Vagina (tissue), 2 donors: ENCODE results near the gene PANK1. TPM values are rescaled to one million over a fixed set of nuclear protein-coding genes. Genes with fewer than 3 reads are reported as not detected.

Source experiments
- DNase-seq, 2 donors: peaks; one replicate each; pipeline ENCODE4 v3.0.0-alpha.2; 2017; ENCODE audit errors: extremely low spot score in 2 of 2
- H3K27ac ChIP-seq: fragments of 200-600 bp; sonication (generic); one replicate; pipeline ENCODE4 v1.5.1; 2019
- H3K27me3 ChIP-seq: fragments of 200-600 bp; sonication (generic); one replicate; pipeline ENCODE4 v1.5.1; 2019
- H3K36me3 ChIP-seq, 2 donors: fragments of 200-600 bp; sonication (generic); one replicate each; pipeline ENCODE4 v1.5.1; 2017 to 2019
- H3K4me1 ChIP-seq: fragments of 200-600 bp; sonication (generic); one replicate; pipeline ENCODE4 v1.5.1; 2019
- H3K4me3 ChIP-seq, 2 donors: fragments of 200-600 bp; sonication (generic); 1 replicate in 1 of 2; 2 replicates in 1 of 2; pipeline ENCODE4 v1.5.1; 2016 to 2019
- H3K9me3 ChIP-seq: fragments of 200-600 bp; sonication (generic); one replicate; pipeline ENCODE4 v1.5.1; 2019
- POLR2A ChIP-seq, 2 donors: fragments of 450-650 bp; IDR thresholded peaks; one replicate each; pipeline ENCODE4 v1.6.1; 2017; ENCODE audit warnings: antibody characterized with exemption in 2 of 2, mild to moderate bottlenecking in 2 of 2, moderate library complexity in 2 of 2
- POLR2AphosphoS5 ChIP-seq, 2 donors: sonication (generic); formaldehyde crosslinking; IDR thresholded peaks; one replicate each; pipeline ENCODE4 v1.9.0; 2017; ENCODE audit warnings: antibody characterized with exemption in 2 of 2, mild to moderate bottlenecking in 2 of 2, low read depth in 1 of 2; ENCODE audit not compliant: insufficient read depth in 1 of 2
- intact Hi-C: fragments of 100-400 bp; cut with DNase I; formaldehyde crosslinking; loops from one replicate; pipeline ENCODE4 v1.15.1; 2023
- total RNA-seq: library from RNA; depleted of rRNA; stranded (reverse); fragments of >200 nt; gene quantifications from one replicate; pipeline ENCODE4 v1.2.3, GENCODE V29; 2016
- TF ChIP-seq, protein P1 (sequence below), 3 experiments: fragments of 450-650 bp in 2 of 3; fragments of 200-600 bp in 1 of 3; sonication (generic) in 1 of 3; IDR thresholded peaks; one replicate each; pipeline ENCODE4 v1.5.1; 2017 to 2019; ENCODE audit warnings: antibody characterized with exemption in 3 of 3, mild to moderate bottlenecking in 2 of 3, moderate library complexity in 2 of 3

Gene PANK1
- total RNA-seq, 1 donor from 2014 or later, result 10.3 TPM

- H3K4me1 ChIP-seq, result no peaks in the 10 kb centered on the region
- H3K27me3 ChIP-seq, result no peaks in the 10 kb centered on the region
- no peak for TF ChIP-seq POLR2AphosphoS5 (IDR thresholded peaks at IDR 0.05; ENCODE audit: insufficient read depth in 1 of 2, low read depth in 1 of 2)
- no peak for TF ChIP-seq POLR2A (IDR thresholded peaks at IDR 0.05)
- TF ChIP-seq, protein P1, sequence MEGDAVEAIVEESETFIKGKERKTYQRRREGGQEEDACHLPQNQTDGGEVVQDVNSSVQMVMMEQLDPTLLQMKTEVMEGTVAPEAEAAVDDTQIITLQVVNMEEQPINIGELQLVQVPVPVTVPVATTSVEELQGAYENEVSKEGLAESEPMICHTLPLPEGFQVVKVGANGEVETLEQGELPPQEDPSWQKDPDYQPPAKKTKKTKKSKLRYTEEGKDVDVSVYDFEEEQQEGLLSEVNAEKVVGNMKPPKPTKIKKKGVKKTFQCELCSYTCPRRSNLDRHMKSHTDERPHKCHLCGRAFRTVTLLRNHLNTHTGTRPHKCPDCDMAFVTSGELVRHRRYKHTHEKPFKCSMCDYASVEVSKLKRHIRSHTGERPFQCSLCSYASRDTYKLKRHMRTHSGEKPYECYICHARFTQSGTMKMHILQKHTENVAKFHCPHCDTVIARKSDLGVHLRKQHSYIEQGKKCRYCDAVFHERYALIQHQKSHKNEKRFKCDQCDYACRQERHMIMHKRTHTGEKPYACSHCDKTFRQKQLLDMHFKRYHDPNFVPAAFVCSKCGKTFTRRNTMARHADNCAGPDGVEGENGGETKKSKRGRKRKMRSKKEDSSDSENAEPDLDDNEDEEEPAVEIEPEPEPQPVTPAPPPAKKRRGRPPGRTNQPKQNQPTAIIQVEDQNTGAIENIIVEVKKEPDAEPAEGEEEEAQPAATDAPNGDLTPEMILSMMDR (IDR thresholded peaks at IDR 0.05), result no peak
- no peaks in the 10 kb centered on the region for H3K36me3 ChIP-seq
- no peak for DNase-seq
- no peak overlapping the region for H3K27ac ChIP-seq
- no peak overlapping the region for H3K4me3 ChIP-seq
- intact Hi-C loops, result no loop called here
- peaks cover 2% of the 10 kb centered on the region for H3K9me3 ChIP-seq
These were observed 8.4 kb upstream of the PANK1 start for GRCh38 chr10:89653410-89653869.

DNA sequence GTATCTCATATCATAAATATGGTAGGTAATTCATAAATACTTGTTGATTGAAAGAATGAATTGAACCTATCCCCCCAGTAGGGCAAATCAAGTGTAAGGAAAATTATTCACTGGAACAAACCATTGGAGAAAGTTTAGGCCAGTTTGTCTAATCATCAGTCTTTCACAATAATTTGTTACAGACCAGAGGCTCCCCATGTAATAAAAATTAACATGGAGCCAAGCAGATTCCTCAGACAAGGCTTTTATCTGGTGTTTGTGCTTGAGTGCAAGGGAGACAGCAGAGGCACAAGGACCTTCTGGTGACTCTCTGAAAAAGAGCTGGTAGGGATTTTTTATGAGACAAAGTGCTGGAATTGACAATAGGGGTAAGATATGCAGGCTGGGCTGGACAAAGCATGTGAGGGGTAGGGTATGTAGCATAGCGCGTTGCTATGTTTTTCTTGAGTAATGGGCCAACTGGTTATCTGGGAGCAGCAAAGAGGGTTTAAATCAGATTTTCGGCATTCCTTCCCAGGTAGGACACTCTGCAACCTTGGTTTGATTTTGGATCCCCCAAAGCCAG is 7.8 kb upstream of the PANK1 start:
- no peaks in the 10 kb centered on the region for H3K36me3 ChIP-seq
- no peaks in the 10 kb centered on the region for H3K4me1 ChIP-seq
- DNase-seq, result no peak
- no peak overlapping the region for H3K27ac ChIP-seq
- peaks cover 2% of the 10 kb centered on the region for H3K9me3 ChIP-seq
- no peak overlapping the region for H3K4me3 ChIP-seq
- H3K27me3 ChIP-seq, result no peaks in the 10 kb centered on the region
- intact Hi-C loops, result no loop called here
- TF ChIP-seq, protein P1 (IDR thresholded peaks at IDR 0.05), result no peak
- no peak for TF ChIP-seq POLR2AphosphoS5 (IDR thresholded peaks at IDR 0.05; ENCODE audit: insufficient read depth in 1 of 2, low read depth in 1 of 2)
- no peak for TF ChIP-seq POLR2A (IDR thresholded peaks at IDR 0.05)

- TF ChIP-seq, protein P1 (IDR thresholded peaks at IDR 0.05), result no peak
- no peak for TF ChIP-seq POLR2AphosphoS5 (IDR thresholded peaks at IDR 0.05; ENCODE audit: insufficient read depth in 1 of 2, low read depth in 1 of 2)
- no peak for TF ChIP-seq POLR2A (IDR thresholded peaks at IDR 0.05)
These were observed 7.0 kb upstream of the PANK1 start for GRCh38 chr10:89651916-89652573.

GRCh38 chr10:89651205-89651915 is 6.3 kb upstream of the PANK1 start:
- Histone ChIP-seq H3K36me3 (no peaks in the 10 kb centered on the region), H3K27me3 (no peaks in the 10 kb centered on the region), H3K4me1 (no peaks in the 10 kb centered on the region), H3K27ac (no peak overlapping the region), H3K4me3 (no peak overlapping the region), H3K9me3 (peaks cover 2% of the 10 kb centered on the region)
- DNase-seq, result no peak
- TF ChIP-seq POLR2AphosphoS5 (IDR thresholded peaks at IDR 0.05; ENCODE audit: insufficient read depth in 1 of 2, low read depth in 1 of 2) (no peak), POLR2A (IDR thresholded peaks at IDR 0.05) (no peak)
- TF ChIP-seq, protein P1 (IDR thresholded peaks at IDR 0.05), result no peak
- intact Hi-C loops, result no loop called here

More at GRCh38 chr10:89651916-89652573, 7.0 kb upstream of the PANK1 start:
- Histone ChIP-seq H3K36me3 (no peaks in the 10 kb centered on the region), H3K27ac (no peak overlapping the region), H3K4me3 (no peak overlapping the region), H3K4me1 (no peaks in the 10 kb centered on the region), H3K27me3 (no peaks in the 10 kb centered on the region), H3K9me3 (peaks cover 2% of the 10 kb centered on the region)
- intact Hi-C loops, result no loop called here
- DNase-seq, result no peak
